NCI-H2227 treated with DMSO at 0.1 percent for 48 hours (cell line): ENCODE results near the gene PLAGL1.
"Not testable (repeated sequence)": the region's sequence is repeated elsewhere in the genome, so short reads cannot be mapped to it uniquely, and the experiment has no call there.

Experiments
- DNase-seq: peaks from one replicate; lab custom pipeline; 2025; lab: John Stamatoyannopoulos, UW

Gene PLAGL1, protein sequence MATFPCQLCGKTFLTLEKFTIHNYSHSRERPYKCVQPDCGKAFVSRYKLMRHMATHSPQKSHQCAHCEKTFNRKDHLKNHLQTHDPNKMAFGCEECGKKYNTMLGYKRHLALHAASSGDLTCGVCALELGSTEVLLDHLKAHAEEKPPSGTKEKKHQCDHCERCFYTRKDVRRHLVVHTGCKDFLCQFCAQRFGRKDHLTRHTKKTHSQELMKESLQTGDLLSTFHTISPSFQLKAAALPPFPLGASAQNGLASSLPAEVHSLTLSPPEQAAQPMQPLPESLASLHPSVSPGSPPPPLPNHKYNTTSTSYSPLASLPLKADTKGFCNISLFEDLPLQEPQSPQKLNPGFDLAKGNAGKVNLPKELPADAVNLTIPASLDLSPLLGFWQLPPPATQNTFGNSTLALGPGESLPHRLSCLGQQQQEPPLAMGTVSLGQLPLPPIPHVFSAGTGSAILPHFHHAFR

DNA sequence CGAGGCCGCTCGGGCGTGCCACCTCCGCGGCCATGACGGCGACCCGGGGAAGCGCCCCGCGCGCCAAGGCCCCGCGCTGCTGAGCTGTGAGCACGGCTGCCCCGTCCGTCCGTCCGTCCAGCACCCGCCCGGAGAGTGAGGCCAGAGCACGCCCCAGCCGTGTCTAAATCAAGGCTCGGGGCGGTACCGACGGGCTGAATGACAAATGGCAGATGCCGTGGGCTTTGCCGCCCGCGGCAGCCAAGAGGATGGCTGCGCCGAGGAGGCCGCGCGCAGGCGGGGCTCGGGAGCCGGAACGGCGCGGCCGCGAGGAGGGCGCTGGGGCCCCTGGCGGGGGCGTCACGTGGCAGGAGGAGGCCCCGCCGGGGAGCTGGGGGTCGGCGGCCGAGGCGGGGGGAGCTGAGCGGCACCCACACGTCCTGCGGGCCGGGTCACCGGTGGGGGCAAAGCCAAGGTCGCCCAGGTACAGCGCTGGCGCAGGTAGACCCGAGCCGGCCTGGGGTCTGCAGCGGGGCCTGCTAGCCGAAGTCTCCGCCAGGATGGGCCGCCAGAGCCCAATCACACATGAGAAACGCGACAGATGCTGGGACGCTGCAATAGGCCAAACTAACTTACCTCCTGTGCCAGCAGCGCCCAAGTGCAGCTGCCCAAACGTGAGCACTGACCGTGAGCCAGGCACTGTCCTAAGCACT is at the start of gene PLAGL1:
PLAGL1 (minus strand) TSS at position 140 of the 692 bp plus-strand sequence. CDS start 60,123 bp downstream, outside the sequence.
- peak; percentile 48 for DNase-seq

DNA sequence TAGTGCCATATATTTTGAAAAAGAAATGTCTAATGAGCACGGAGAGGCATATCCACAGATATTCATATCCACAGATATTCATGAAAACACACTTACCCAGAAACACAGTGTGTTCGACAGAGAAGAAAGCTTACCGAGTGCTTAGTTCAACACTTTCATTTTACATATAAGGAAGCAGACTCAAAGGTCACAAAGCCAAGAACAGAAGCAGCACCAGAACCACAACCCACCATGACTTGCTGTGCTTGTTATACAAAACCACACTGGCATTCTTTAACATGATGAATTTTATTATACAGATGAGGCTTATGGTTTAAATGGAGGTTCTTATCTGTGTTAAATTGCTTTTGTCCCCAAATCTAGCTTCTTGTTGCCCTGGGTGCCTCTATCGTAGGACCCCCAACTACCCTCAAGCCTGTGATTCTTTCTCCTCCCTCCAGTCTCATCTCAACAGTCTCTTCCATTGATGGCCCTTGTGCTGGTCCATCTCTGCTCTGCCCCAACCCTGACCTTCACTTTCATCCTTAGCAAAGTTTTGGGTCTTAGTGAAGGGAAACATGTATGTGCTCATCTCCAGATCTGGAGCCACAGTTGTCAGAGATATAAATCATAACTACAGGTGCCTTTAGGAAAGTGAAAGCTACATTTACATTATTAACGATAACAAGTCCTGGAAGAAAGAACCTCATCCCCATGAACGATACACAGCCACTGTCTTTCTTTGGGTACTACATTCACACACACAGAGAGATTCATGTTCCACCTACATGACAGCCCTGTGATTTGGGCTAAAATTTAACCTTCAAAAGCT is 47.3 kb upstream of the PLAGL1 start:
- no peak for DNase-seq

DNA sequence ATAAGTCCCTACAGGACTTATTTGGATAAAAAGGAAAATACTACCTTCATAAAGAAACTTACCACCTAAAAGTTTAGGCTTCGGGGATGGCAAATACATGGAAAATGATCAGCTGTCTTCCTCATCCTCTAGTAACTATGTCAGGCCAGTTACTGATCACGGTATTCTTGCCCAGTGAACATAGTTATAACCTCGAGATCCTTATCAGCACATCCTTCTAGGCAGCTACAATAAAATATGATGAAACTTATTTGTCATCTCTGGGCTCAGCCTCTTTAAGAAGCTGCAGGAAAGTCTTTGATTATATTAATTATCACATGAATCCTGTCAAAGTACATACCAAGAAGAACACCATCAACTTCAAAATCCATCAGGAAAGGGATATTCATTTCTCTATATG is 45.5 kb upstream of the PLAGL1 start:
- no peak for DNase-seq

DNA sequence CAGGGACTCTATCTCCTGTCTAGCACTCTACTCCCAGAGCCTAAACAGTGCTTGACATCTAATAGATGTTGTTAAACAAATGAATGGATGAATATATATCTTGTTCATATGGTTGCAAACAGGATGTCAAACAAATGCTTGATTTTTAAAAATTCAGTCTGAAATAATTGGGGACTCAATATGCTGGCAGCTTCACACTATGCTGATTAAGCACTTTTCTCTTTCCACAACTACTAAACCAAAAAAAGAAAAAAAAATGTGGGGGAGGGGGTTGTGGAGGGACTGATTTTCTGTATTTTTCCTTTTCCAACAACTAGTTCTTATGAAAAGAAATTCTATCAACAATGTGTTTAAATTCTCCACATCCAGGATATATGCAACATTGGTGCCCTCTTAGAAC is 44.4 kb upstream of the PLAGL1 start:
- no peak for DNase-seq

DNA sequence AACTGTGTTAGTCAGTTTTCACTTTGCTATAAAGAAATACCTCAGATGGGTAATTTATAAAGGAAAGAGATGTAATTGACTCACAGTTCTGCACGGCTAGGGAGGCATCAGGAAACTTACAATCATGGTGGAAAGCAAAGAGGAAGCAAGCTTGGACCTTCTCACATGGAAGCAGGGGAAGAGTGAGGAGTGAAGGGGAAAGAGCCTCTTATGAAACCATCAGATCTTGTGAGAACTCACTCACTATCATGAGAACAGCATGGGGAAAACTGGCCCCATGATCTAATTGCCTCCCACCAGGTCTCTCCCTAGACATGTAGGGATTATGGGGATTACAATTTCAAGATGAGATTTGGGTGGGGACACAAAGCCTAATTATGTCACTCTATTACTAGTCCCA is 41.3 kb upstream of the PLAGL1 start:
- no peak for DNase-seq

DNA sequence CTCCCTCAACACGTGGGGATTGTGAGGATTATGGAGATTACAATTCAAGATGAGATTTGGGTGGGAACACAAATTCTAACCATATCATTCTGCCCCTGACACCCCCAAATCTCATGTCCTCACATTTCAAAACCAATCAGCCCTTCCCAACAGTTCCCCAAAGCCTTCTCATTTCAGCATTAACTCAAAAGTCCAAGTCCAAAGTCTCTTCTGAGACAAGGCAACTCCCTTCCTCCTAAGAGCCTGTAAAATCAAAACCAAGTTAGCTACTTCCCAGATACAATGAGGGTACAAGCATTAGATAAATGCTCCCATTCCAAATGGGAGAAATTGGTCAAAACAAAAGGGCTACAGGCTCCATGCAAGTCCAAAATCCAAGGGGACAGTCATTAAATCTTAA is 39.6 kb upstream of the PLAGL1 start:
- no peak for DNase-seq

DNA sequence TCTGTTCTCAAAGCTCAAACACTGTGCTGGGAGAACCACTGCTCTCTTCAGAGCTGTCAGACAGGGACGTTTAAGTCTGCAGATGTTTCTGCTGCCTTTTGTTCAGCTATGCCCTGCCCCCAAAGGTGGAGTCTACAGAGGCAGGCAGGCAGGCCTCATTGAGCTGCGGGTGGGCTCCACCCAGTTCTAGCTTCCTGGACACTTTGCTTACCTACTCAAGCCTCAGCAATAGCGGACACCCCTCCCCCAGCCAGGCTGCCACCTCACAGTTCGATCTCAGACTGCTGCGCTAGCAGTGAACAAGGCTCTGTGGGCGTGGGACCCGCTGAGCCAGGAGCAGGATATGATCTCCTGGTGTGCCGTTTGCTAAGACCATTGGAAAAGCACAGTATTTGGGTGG is 38.6 kb upstream of the PLAGL1 start:
- DNase-seq: not testable (repeated sequence)

DNA sequence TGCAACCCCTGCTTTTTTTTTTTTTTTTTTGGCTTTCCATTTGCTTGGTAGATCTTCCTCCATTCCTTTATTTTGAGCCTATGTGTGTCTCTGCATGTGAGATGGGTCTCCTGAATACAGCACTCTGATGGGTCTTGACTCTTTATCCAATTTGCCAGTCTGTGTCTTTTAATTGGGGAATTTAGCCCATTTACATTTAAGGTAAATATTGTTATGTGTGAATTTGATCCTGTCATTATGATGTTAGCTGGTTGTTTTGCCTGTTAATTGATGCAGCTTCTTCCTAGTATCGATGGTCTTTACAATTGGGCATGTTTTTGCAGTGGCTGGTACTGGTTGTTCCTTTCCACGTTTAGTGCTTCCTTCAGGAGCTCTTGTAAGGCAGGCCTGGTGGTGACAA is 36.9 kb upstream of the PLAGL1 start:
- not testable (repeated sequence) for DNase-seq

DNA sequence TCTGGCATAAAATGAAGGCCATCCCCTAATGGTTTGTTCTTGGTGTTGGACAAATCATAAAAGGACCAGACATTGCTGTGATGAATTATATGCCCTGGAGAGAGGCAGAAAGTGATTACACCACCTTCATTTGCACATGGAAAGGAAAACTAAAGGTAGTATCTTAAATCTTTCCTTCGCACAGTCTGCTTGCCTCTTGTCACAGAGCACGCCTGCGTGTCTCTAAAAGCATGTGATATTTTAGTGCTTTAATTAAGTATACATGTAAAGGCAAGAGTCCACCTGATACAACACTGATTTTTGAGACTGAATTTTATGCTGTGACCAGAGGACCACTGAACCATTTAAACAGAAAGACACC is 28.8 kb upstream of the PLAGL1 start:
- no peak for DNase-seq

DNA sequence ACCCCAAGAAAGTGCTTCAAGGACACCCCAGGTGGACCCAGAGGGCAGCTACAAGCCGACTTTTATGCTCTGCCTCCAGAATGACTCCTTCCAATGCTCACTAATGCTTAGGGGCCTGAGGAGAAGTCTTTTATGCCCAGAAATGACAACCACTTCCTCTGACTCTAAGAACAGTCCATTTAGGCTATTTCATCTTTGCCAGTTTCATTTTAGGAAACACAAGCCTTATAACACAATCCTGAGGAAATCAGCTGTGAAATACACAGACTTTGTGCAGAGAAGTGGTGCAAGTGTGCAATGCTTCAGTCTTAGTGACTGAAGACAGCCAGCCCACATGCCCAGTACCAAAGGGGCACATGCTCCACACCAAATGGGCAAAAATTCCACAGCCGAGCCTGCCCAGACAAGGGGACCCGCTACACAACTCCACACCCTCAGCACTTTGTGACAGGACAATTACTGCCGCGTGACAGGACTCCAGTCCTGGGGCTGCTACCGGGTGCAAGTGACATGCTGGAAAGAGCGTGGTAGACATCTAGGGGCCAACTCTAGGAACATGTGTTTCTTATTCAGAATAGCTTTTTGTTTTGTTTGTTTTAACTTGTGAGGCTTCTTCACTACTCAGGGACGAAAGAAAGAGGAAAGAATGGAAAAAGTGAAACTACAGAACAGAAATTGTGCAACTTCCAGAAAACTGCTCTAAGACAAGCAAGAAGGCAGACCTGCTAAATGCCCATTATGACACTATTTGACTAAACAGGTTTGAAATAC is 28.2 kb upstream of the PLAGL1 start:
- DNase-seq: no peak

DNA sequence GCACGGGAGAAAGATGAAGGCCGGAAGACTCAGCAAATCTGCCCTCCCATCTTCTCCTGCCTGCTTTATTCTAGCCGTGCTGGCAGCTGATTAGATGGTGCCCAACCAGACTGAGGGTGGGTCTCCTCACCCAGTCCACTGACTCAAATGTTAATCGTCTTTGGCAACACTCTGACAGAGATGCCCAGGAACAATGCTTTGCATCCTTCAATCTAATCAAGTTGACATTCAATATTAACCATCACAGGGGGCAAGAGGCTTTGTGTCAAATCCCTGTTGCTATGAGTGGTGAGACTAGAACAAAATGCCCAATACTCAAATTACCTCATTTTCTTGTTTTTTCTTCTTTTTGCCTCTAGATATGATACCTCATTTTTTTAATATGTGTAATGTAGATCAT is 27.4 kb upstream of the PLAGL1 start:
- no peak for DNase-seq

DNA sequence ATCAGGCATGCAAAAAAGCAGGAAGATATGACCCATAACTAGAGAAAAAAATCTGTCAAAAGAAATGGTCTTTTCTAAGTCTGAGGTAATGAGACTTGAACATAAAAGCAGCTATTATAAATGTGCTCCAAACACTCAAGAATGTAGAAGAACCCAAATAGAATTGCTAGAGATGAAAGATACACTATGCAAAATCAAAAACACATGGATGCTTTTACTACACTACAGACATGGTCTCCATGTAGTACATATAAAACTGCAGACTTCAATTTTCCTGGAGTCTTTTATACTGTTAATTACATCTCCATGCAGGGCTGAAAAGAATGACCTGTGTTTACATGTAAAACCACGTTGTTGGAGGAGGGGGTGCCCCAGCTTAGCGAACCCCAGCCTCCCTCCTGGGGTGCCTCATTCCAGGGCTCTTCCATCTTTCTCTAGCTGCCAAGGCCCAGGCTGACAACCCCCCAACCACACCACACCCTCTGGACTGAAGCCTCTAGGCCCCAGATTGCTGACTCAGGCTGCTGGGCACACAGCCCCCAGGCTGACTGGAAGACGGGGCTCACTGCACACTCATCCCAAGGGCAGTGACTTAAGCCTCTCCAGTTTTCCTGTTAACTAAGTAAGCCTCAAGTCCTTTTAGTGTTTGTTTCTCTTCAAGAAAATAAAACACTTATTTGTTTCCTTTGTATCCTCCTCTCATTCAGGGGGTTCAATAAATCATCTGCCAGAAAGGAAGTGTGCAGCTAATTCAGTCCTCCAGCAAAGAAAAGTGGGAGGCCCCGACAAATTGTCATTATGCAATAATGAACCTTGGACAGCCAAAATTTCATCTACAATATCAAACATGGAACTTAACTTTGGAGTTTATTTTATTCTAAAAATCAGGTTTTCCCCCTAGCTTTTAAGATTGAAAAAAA is 26.0 kb upstream of the PLAGL1 start:
- DNase-seq: no peak

DNA sequence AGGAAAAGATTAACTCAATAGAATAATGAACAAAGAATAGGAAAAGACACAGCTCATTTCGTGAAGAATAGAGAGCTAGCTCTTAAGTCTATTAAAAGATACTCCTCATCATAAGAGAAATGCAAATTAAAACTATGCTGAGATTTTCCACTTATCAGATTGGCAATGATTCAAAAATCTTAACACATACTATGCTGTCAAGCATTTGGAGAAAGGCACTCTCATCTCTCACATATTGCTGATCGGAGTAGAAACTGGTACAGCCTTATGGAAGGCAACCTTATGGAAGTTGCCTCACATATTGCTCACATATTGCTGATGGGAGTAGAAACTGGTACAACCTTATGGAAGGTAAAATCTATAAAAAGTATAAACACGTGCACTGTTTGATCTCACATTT is 21.4 kb upstream of the PLAGL1 start:
- DNase-seq: no peak

DNA sequence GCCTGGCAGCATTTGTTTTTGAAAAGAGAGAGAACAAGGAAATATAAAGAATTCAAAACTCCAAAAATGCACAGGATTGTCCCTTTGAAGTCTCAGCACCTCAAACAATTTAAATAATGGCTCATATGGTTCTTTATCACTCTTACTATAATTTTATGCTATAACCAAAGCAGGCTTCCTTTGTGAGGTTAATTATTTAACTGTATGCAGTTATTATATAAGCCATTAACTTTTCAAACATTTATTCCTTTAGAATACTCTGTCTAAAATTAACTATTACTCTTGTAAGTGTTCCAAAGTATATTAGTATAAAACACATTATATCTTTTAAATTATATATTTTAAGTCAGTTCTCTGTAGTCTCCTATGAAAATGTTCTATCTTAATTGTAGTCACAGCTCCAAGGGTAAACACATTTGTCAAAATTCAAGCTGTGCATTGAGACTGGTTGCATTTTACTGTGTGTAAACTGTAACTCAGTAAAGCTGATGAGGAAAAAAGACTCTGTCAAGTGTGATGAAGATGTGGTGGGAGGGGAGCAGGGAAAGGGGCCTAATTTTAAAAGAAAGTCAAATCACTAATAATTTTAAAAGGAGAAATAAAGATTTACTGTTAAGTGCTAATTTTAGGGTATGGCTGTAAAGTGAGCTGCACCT is 20.0 kb upstream of the PLAGL1 start:
- DNase-seq: no peak

DNA sequence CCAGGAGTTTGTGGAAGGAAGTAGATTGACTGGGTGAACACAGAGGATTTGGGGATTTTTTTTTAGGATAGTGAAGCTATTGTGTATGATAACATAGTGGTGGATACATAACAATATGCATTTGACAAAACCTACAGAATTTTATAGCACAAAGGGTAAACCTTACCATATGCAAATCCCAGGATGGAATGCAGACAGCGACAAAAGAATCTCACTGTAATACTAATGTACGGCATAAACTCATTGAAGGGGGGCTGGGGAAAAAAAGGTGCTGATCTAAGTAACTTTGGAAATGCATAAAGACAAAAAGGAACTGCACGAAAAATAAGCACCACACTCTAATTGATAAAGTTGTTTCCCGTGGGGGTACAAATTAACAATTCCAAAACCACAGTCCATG is 15.2 kb upstream of the PLAGL1 start:
- DNase-seq: no peak

DNA sequence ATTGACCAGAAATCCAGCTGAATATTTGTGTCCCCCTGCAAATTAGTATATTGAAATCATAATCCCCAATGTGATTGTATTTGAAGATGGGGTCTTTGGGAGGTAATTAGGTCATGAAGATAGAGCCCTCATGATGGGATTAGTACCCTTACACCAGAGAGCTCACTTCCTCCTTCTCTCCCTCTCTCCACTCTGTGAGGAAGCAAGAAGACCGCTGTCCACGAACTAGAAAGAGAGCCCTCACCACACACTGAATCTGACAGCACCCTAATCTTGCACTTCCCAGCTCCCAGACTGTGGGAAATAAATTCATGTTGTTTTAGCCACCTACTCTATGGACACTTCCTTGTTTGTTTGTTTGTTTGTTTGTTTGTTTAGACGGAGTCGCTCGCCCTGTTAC is 11.9 kb upstream of the PLAGL1 start:
- no peak for DNase-seq

DNA sequence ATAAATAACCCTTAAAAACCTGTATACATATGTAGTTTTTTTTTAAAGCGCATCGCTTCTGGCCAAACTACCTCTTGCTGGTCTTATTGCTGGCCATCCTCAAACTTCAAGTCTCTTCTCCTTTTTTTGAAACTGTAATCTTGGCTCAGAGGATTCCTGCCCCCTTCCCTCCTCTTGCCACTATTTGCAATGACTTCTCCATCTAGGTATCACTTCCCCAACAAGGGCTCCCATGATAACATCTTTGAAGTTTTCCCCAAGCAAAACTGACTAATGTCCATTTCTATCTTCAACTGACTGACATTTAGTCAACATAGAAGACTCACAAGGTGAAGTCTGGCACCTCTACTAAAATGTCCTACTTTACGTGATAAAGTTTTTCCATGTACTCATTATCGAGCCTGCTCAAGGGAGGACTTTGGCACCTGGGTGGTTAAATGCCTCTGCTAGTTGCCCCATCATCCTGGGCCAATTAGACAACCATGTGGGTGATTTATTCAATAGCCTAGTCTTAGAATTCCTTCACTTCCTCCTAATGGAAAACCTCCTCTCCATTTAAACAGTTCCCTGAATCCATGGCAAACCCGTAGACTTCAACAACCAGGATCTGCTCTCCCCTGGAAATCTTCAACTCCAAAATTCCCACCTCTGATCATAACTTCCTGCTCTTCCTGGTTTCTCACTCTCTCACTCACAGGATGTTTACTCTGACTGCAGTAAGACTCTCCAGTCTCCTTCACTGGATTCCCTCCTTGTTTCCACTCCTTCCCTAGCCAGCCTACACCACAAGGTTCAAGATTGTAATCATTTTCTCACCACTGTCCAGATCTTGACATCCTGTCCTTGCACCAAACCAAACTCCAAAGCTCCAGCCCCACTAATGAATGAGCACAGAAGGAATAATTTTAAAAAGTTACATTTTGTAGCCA is 9.4 kb upstream of the PLAGL1 start:
- DNase-seq: no peak

DNA sequence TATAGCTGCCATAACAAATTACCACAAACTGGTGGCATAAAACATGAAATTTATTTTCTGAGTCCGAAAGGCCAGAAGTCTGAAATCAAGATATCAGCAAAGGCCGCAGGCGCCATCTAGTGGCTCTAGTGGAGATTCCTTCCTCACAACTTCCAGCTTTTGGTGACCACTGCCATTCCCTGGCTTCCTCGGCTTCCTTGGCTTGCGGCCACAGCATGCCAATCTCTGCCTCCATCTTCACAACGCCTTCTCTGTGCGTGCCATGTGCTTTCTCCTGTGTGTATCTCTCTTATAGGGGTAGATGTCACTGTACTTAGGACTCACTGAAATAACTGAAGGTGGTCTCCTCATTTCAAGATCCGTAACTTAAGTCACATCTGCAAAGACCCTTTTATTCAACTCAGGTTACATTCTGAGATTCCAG is 5.4 kb upstream of the PLAGL1 start:
- DNase-seq: peak; percentile 74

DNA sequence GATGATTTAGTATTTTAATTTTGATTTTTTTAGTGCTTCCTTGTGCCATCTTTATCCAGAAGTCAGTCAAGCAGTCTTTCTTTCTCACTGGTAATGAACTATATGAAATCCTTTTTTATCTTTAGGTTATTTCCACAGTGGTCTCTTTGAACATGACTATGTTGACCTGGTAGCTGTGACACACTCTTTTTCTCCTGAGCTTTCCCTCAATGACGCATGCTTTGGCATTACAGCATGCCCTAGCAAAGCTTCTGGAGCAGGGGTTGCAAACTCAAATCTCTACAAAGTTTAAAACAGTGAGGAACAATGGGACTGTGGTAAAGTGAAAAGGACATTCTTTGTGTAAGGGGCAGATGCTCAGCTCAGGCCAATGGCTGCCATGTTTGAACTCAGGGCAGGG is 4.5 kb upstream of the PLAGL1 start:
- no peak for DNase-seq
